SU-DHL-6 (cell line): ENCODE measurements around the gene FAM13C.

Experiments
- H2AFZ ChIP-seq: fragments of 200-600 bp; sonication (generic); 2 replicates; pipeline ENCODE4 v1.6.1; 2014; ENCODE audit warnings: low read depth, mild to moderate bottlenecking, moderate library complexity, mixed read lengths, antibody characterized with exemption, low read length; ENCODE audit not compliant: severe bottlenecking
- H3F3A ChIP-seq: fragments of 200-600 bp; shearing (Covaris generic); 2 replicates; pipeline ENCODE4 v1.6.0; 2016; ENCODE audit warnings: antibody characterized with exemption, mild to moderate bottlenecking; ENCODE audit not compliant: insufficient read depth
- H3K27ac ChIP-seq: fragments of 200-600 bp; sonication (generic); 2 replicates; pipeline ENCODE4 v1.5.1; 2016; ENCODE audit warnings: low read depth, mild to moderate bottlenecking, low read length, moderate library complexity, mixed read lengths
- H3K27me3 ChIP-seq: fragments of 200-600 bp; sonication (generic), shearing (Covaris generic); 2 replicates; pipeline ENCODE4 v1.6.0; 2014; ENCODE audit warnings: mild to moderate bottlenecking, low read length
- H3K36me3 ChIP-seq: fragments of 200-600 bp; sonication (generic); 2 replicates; pipeline ENCODE4 v1.6.1; 2014; ENCODE audit warnings: mild to moderate bottlenecking, low read length, mixed read lengths
- H3K4me2 ChIP-seq: fragments of 300-600, 200-600 bp; shearing (Covaris generic), sonication (generic); 2 replicates; pipeline ENCODE4 v1.6.0; 2014; ENCODE audit warnings: low read length, low read depth, mild to moderate bottlenecking; ENCODE audit not compliant: poor library complexity, severe bottlenecking
- H3K4me3 ChIP-seq: fragments of 200-600 bp; sonication (generic); 2 replicates; pipeline ENCODE4 v1.5.1; 2014; ENCODE audit warnings: antibody characterized with exemption, low read length, mild to moderate bottlenecking, mixed read lengths; ENCODE audit not compliant: insufficient read depth, poor library complexity, severe bottlenecking
- H3K79me2 ChIP-seq: fragments of 200-600 bp; sonication (generic); 2 replicates; pipeline ENCODE4 v1.6.1; 2014; ENCODE audit warnings: mild to moderate bottlenecking, low read length, moderate library complexity; ENCODE audit not compliant: insufficient read depth
- H3K9ac ChIP-seq: fragments of 200-600 bp; sonication (generic); 2 replicates; pipeline ENCODE4 v1.7.0; 2014; ENCODE audit warnings: mild to moderate bottlenecking, low read length
- H3K9me2 ChIP-seq: fragments of 200-600 bp; sonication (generic); replicated peaks from 2 replicates; pipeline ENCODE4 v1.6.1; 2014; ENCODE audit warnings: low read length; ENCODE audit not compliant: insufficient read depth
- H3K9me3 ChIP-seq: fragments of 200-600 bp; sonication (generic); 2 replicates; pipeline ENCODE4 v1.6.1; 2014; ENCODE audit warnings: low read length, mixed read lengths; ENCODE audit not compliant: insufficient read depth
- H4K20me1 ChIP-seq: fragments of 200-600 bp; sonication (generic); 2 replicates; pipeline ENCODE4 v1.6.1; 2014; ENCODE audit warnings: low read depth, mild to moderate bottlenecking, antibody characterized with exemption, low read length, moderate library complexity, mixed read lengths
- CTCF ChIP-seq: fragments of 200-600 bp; sonication (generic); IDR thresholded peaks from one replicate; pipeline ENCODE4 v1.5.1; 2017; ENCODE audit warnings: antibody characterized with exemption, mild to moderate bottlenecking, low read length, moderate library complexity; ENCODE audit not compliant: insufficient read depth, poor library complexity, severe bottlenecking
- EZH2phosphoT487 ChIP-seq: fragments of 200-600 bp; sonication (generic), shearing (Covaris generic); conservative IDR thresholded peaks from 2 replicates; pipeline ENCODE4 v1.6.1; 2018; ENCODE audit warnings: mild to moderate bottlenecking, antibody characterized with exemption, low read length, moderate library complexity, mixed read lengths

The FAM13C gene

GRCh38 chr10:59332581-59332980 lies 29.8 kb downstream of the FAM13C start:
- Histone ChIP-seq H3K9ac (no peak overlapping the region), H3K79me2 (no peaks in the 10 kb centered on the region), H3F3A (no peaks in the 10 kb centered on the region), H3K9me3 (no peaks in the 10 kb centered on the region), H3K27ac (no peak overlapping the region), H3K4me2 (no peak overlapping the region), H4K20me1 (no peaks in the 10 kb centered on the region), H3K9me2 (no peaks in the 10 kb centered on the region), H3K4me3 (no peak overlapping the region), H2AFZ (no peak overlapping the region), H3K27me3 (no peaks in the 10 kb centered on the region), H3K36me3 (no peaks in the 10 kb centered on the region)
- TF ChIP-seq CTCF (no peak), EZH2phosphoT487 (no peak)

- Histone ChIP-seq H4K20me1 (no peaks in the 10 kb centered on the region), H3K4me3 (no peak overlapping the region), H3K9ac (no peak overlapping the region), H3K4me2 (no peak overlapping the region), H3K79me2 (no peaks in the 10 kb centered on the region), H3F3A (no peaks in the 10 kb centered on the region), H3K27ac (no peak overlapping the region), H3K27me3 (no peaks in the 10 kb centered on the region), H3K9me3 (no peaks in the 10 kb centered on the region), H2AFZ (no peak overlapping the region), H3K9me2 (no peaks in the 10 kb centered on the region), H3K36me3 (no peaks in the 10 kb centered on the region)
- TF ChIP-seq CTCF: no peak
- no peak for TF ChIP-seq EZH2phosphoT487
Measured at GRCh38 chr10:59331661-59332060, 30.7 kb downstream of the FAM13C start.

- no peaks in the 10 kb centered on the region for H3K36me3 ChIP-seq
- TF ChIP-seq CTCF (no peak), EZH2phosphoT487 (no peak)
Measured at GRCh38 chr10:59325116-59325515, 37.2 kb downstream of the FAM13C start.

More at GRCh38 chr10:59325116-59325515, 37.2 kb downstream of the FAM13C start:
- Histone ChIP-seq H3K27ac (no peak overlapping the region), H4K20me1 (no peaks in the 10 kb centered on the region), H3K4me2 (no peak overlapping the region), H3K79me2 (no peaks in the 10 kb centered on the region), H3K9ac (no peak overlapping the region), H2AFZ (no peak overlapping the region), H3K9me3 (no peaks in the 10 kb centered on the region), H3K4me3 (no peak overlapping the region), H3K9me2 (no peaks in the 10 kb centered on the region), H3K27me3 (no peaks in the 10 kb centered on the region), H3F3A (no peaks in the 10 kb centered on the region)
